ENCODE results near the gene PAPPA. TPM values are rescaled to one million over a fixed set of nuclear protein-coding genes. Genes with fewer than 3 reads are reported as not detected.

PAPPA gene
- total and polyA plus RNA-seq, 2 of the 8 experiments (the other 6 are each of a cell fraction or from before 2014, with no cell fraction given), result 0.18 to 0.63 TPM

- TF ChIP-seq HDAC2 (IDR thresholded peaks at IDR 0.05; ENCODE audit: borderline replicate concordance in 1 of 2, low read depth in 2 of 2, low read length in 2 of 2), result no peak
- TF ChIP-seq SIX5 (IDR thresholded peaks at IDR 0.05; ENCODE audit: low read depth, low read length), result no peak
- TF ChIP-seq SRF (IDR thresholded peaks at IDR 0.05; ENCODE audit: low read depth, low read length), result no peak
- TF ChIP-seq CBX5 (IDR thresholded peaks at IDR 0.05; ENCODE audit: low read depth, low read length), result no peak
- no peak for TF ChIP-seq GABPA (IDR thresholded peaks at IDR 0.05; ENCODE audit: borderline replicate concordance, insufficient read depth, low read length)
- no peak for TF ChIP-seq RNF2 (IDR thresholded peaks at IDR 0.05; ENCODE audit: borderline replicate concordance, low read depth, low read length, missing control alignments, poor library complexity, severe bottlenecking)
Measured at GRCh38 chr9:116238776-116239340, 85.3 kb downstream of the PAPPA start (continued).

Measured in H1 (cell line).